GM23338 (cell line): Measurements from ENCODE around the gene LTBP2. TPM values are rescaled to one million over a fixed set of nuclear protein-coding genes. Genes with fewer than 3 reads are reported as not detected.

Source experiments
- ATAC-seq: fragments of 200-7000 bp; cut with Tn5 transposase; 3 replicates; pipeline ENCODE4 v1.9.1; 2020
- DNase-seq: peaks from one replicate; pipeline ENCODE4 v3.0.0-alpha.2; 2015; ENCODE audit warnings: low spot score
- H2AFZ ChIP-seq: fragments of 200-600 bp; sonication (generic); 2 replicates; pipeline ENCODE4 v1.8.0; 2016; ENCODE audit warnings: antibody characterized with exemption, mild to moderate bottlenecking, moderate library complexity
- H3F3A ChIP-seq: fragments of 200-600 bp; sonication (generic); replicated peaks from 2 replicates; pipeline ENCODE4 v1.8.0; 2017; ENCODE audit warnings: antibody characterized with exemption, mixed run types, low read depth
- H3K27ac ChIP-seq: fragments of 200-600 bp; sonication (generic); 2 replicates; pipeline ENCODE4 v1.6.1; 2016; ENCODE audit warnings: low read depth
- H3K27me3 ChIP-seq: fragments of 200-600 bp; sonication (generic); 2 replicates; pipeline ENCODE4 v1.8.0; 2016; ENCODE audit warnings: mild to moderate bottlenecking, mixed run types, moderate library complexity; ENCODE audit not compliant: insufficient read depth
- H3K36me3 ChIP-seq: fragments of 200-600 bp; sonication (generic); 2 replicates; pipeline ENCODE4 v1.8.0; 2016; ENCODE audit warnings: mild to moderate bottlenecking; ENCODE audit not compliant: insufficient read depth
- H3K4me1 ChIP-seq: fragments of 200-600 bp; sonication (generic); 2 replicates; pipeline ENCODE4 v1.8.0; 2016; ENCODE audit warnings: mild to moderate bottlenecking, moderate library complexity; ENCODE audit not compliant: insufficient read depth
- H3K4me2 ChIP-seq: fragments of 200-600 bp; sonication (generic); 2 replicates; pipeline ENCODE4 v1.7.1; 2017; ENCODE audit warnings: mixed run types
- H3K4me3 ChIP-seq: fragments of 200-600 bp; sonication (generic); 2 replicates; pipeline ENCODE4 v1.6.1; 2016; ENCODE audit warnings: mixed run types
- H3K79me2 ChIP-seq: fragments of 200-600 bp; sonication (generic); replicated peaks from 2 replicates; pipeline ENCODE4 v1.8.0; 2017; ENCODE audit warnings: mild to moderate bottlenecking; ENCODE audit not compliant: insufficient read depth
- H3K9me2 ChIP-seq: fragments of 200-600 bp; sonication (generic); 2 replicates; pipeline ENCODE4 v1.8.0; 2017; ENCODE audit not compliant: insufficient read depth
- H4K20me1 ChIP-seq: fragments of 200-600 bp; sonication (generic); replicated peaks from 2 replicates; pipeline ENCODE4 v1.8.0; 2017; ENCODE audit warnings: mild to moderate bottlenecking; ENCODE audit not compliant: insufficient read depth
- H3K27ac Mint-ChIP-seq: 2 replicates; pipeline ENCODE4 v1.8.0; 2020; ENCODE audit warnings: inconsistent platforms, mild to moderate bottlenecking, moderate library complexity, mixed read lengths
- H3K27me3 Mint-ChIP-seq: 3 replicates; pipeline ENCODE4 v1.8.0; 2022; ENCODE audit warnings: low read depth, mild to moderate bottlenecking, moderate library complexity, mixed read lengths, inconsistent platforms; ENCODE audit not compliant: insufficient read depth, poor library complexity
- H3K36me3 Mint-ChIP-seq: 3 replicates; pipeline ENCODE4 v1.8.0; 2021; ENCODE audit warnings: low read depth, mild to moderate bottlenecking, inconsistent platforms, moderate library complexity, mixed read lengths
- H3K4me1 Mint-ChIP-seq: 3 replicates; pipeline ENCODE4 v1.8.0; 2020; ENCODE audit warnings: mild to moderate bottlenecking, inconsistent platforms, mixed read lengths
- H3K4me3 Mint-ChIP-seq: 3 replicates; pipeline ENCODE4 v1.8.0; 2021; ENCODE audit warnings: moderate library complexity, mild to moderate bottlenecking, inconsistent platforms, mixed read lengths
- H3K9me3 Mint-ChIP-seq: 3 replicates; pipeline ENCODE4 v1.8.0; 2020; ENCODE audit warnings: moderate library complexity, mild to moderate bottlenecking, inconsistent platforms, mixed read lengths
- CREB1 ChIP-seq: fragments of 250-450 bp; sonication (Bioruptor Pico); IDR thresholded peaks from 2 replicates; pipeline ENCODE4 v1.5.0; 2020; ENCODE audit warnings: low read depth, mild to moderate bottlenecking, moderate library complexity
- CTCF ChIP-seq, 2 experiments: fragments of 200-600 bp in 1 of 2; sonication (generic) in 1 of 2; conservative IDR thresholded peaks; 2 replicates each; pipeline versions ENCODE4 v1.5.1 to v1.6.1; 2016 to 2017; ENCODE audit warnings: antibody characterized with exemption in 2 of 2, low read depth in 2 of 2, mild to moderate bottlenecking in 2 of 2, moderate library complexity in 1 of 2
- ETS1 ChIP-seq: IDR thresholded peaks from 2 replicates; pipeline ENCODE4 v1.6.1; 2016; ENCODE audit warnings: antibody characterized with exemption
- EZH2 ChIP-seq: fragments of 200-600 bp; sonication (generic); IDR thresholded peaks from one replicate; pipeline ENCODE4 v1.8.0; 2017; ENCODE audit warnings: antibody characterized with exemption, mild to moderate bottlenecking, low read depth; ENCODE audit not compliant: unreplicated experiment
- EZH2phosphoT487 ChIP-seq: fragments of 200-600 bp; sonication (generic); IDR thresholded peaks from one replicate; pipeline ENCODE4 v1.8.1; 2018; ENCODE audit warnings: antibody characterized with exemption; ENCODE audit not compliant: unreplicated experiment
- JUNB ChIP-seq: IDR thresholded peaks from one replicate; pipeline ENCODE4 v1.6.1; 2016; ENCODE audit warnings: antibody characterized with exemption; ENCODE audit not compliant: unreplicated experiment
- REST ChIP-seq: IDR thresholded peaks from one replicate; pipeline ENCODE4 v1.6.1; 2018; ENCODE audit warnings: antibody characterized with exemption; ENCODE audit not compliant: unreplicated experiment
- STAT1 ChIP-seq: IDR thresholded peaks from one replicate; pipeline ENCODE4 v1.6.1; 2016; ENCODE audit warnings: antibody characterized with exemption; ENCODE audit not compliant: unreplicated experiment
- polyA plus RNA-seq: library from polyadenylated mRNA; unstranded; fragments of >200 nt; fragmentation: Nextera tagmentation; extraction: Ambion mirVana; gene quantifications from 2 replicates; pipeline ENCODE4 v1.2.1, GENCODE V29; 2016
- total RNA-seq: library from RNA; depleted of rRNA; stranded (reverse); fragments of >200 nt; shearing (Covaris generic); gene quantifications from 2 replicates; pipeline ENCODE4 v1.2.3, GENCODE V29; 2014

LTBP2 gene
- total and polyA plus RNA-seq, 2 experiments from 2014 or later = 0.27 to 0.49 TPM

- no peak overlapping the region for H3K4me2 ChIP-seq
- no peak overlapping the region for H3K4me3 ChIP-seq
- DNase-seq = no peak
- H3K4me1 Mint-ChIP-seq = peaks cover 43% of the 10 kb centered on the region
- peaks cover 15% of the 10 kb centered on the region; the same call in 1 of the 2 replicates for H3F3A ChIP-seq
- no peak overlapping the region for H3K4me3 Mint-ChIP-seq
- H3K27me3 Mint-ChIP-seq = peaks cover 13% of the 10 kb centered on the region
- no peaks in the 10 kb centered on the region for H3K9me2 ChIP-seq
- no peaks in the 10 kb centered on the region for H4K20me1 ChIP-seq
- H3K27me3 ChIP-seq = no peaks in the 10 kb centered on the region
- no peaks in the 10 kb centered on the region for H3K36me3 ChIP-seq
- no peaks in the 10 kb centered on the region for H3K36me3 Mint-ChIP-seq
- no peak overlapping the region for H3K27ac ChIP-seq
- H3K79me2 ChIP-seq = no peaks in the 10 kb centered on the region
- no peaks in the 10 kb centered on the region for H3K9me3 Mint-ChIP-seq
- H2AFZ ChIP-seq = no peak overlapping the region
- H3K4me1 ChIP-seq = peaks cover 22% of the 10 kb centered on the region
- no peak for TF ChIP-seq CREB1 (CRISPR knock-in tag)
- ATAC-seq = no peak
- H3K27ac Mint-ChIP-seq = no peak overlapping the region
Measured at GRCh38 chr14:74504412-74504811, 107.6 kb downstream of the LTBP2 start.

- no peak overlapping the region for H3K4me3 ChIP-seq
- H3K79me2 ChIP-seq = no peaks in the 10 kb centered on the region
- H3K4me1 Mint-ChIP-seq = peaks cover 47% of the 10 kb centered on the region
- no peaks in the 10 kb centered on the region for H3K9me3 Mint-ChIP-seq
- H3K36me3 Mint-ChIP-seq = no peaks in the 10 kb centered on the region
- H4K20me1 ChIP-seq = no peaks in the 10 kb centered on the region
- H3K4me2 ChIP-seq = no peak overlapping the region
- peaks cover 15% of the 10 kb centered on the region; the same call in 1 of the 2 replicates for H3F3A ChIP-seq
- peaks cover 23% of the 10 kb centered on the region for H3K4me1 ChIP-seq
- no peak overlapping the region for H3K4me3 Mint-ChIP-seq
- H2AFZ ChIP-seq = no peak overlapping the region
- no peak for ATAC-seq
- no peaks in the 10 kb centered on the region for H3K27me3 ChIP-seq
- no peak overlapping the region for H3K27ac ChIP-seq
- H3K27me3 Mint-ChIP-seq = peaks cover 13% of the 10 kb centered on the region
- TF ChIP-seq ETS1 (no peak), REST (no peak), EZH2 (no peak), STAT1 (no peak), JUNB (no peak), EZH2phosphoT487 (no peak), CTCF (conservative IDR thresholded peaks at IDR 0.05; ENCODE audit: low read depth in 2 of 2) (no peak), CREB1 (CRISPR knock-in tag) (no peak)
- DNase-seq = no peak
- H3K27ac Mint-ChIP-seq = no peak overlapping the region
- no peaks in the 10 kb centered on the region for H3K36me3 ChIP-seq
- no peaks in the 10 kb centered on the region for H3K9me2 ChIP-seq
Measured at GRCh38 chr14:74503938-74504335, 108.1 kb downstream of the LTBP2 start.
